Measurements from ENCODE around the gene LRFN5.

DNA sequence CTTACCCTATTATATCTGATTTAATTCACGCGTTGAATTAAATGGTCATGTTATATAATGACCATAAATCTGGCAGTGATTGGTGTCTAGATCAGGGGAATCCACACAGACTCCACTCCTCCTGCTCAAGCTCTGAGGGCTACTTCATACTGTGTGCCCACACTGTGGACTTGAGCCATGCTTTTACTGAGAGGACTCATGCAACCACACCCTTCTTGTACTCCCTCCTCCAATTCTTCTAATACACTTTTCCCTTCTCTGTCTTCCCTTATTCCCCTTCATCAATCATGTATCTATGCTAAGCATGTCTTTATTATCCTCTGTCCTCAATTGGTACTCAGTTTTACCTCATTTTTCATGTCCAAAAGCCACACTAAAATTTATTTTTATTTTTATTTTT, 37.7 kb upstream of the LRFN5 start:
- TF ChIP-seq, protein P1, sequence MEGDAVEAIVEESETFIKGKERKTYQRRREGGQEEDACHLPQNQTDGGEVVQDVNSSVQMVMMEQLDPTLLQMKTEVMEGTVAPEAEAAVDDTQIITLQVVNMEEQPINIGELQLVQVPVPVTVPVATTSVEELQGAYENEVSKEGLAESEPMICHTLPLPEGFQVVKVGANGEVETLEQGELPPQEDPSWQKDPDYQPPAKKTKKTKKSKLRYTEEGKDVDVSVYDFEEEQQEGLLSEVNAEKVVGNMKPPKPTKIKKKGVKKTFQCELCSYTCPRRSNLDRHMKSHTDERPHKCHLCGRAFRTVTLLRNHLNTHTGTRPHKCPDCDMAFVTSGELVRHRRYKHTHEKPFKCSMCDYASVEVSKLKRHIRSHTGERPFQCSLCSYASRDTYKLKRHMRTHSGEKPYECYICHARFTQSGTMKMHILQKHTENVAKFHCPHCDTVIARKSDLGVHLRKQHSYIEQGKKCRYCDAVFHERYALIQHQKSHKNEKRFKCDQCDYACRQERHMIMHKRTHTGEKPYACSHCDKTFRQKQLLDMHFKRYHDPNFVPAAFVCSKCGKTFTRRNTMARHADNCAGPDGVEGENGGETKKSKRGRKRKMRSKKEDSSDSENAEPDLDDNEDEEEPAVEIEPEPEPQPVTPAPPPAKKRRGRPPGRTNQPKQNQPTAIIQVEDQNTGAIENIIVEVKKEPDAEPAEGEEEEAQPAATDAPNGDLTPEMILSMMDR (IDR thresholded peaks at IDR 0.05 in 2 of 3, conservative IDR thresholded peaks at IDR 0.05 in 1 of 3; ENCODE audit: borderline replicate concordance in 1 of 3, insufficient read depth in 1 of 3, low read depth in 2 of 3, low read length in 2 of 3): no peak
- TF ChIP-seq ZNF274 (IDR thresholded peaks at IDR 0.05; ENCODE audit: low read depth, low read length): no peak

Measured in HCT116 (cell line).